Effector CD4-positive, alpha-beta T cell (primary cell): ENCODE results near the gene PEX26.
"Not testable (repeated sequence)": the region's sequence is repeated elsewhere in the genome, so short reads cannot be mapped to it uniquely, and the experiment has no call there.

Source experiments
- DNase-seq: peaks from one replicate; pipeline ENCODE4 v3.0.0-alpha.2; 2020

Gene PEX26

GRCh38 chr22:18121506-18121905 lies 43.7 kb downstream of the PEX26 start:
- no peak for DNase-seq

GRCh38 chr22:18121954-18122554 lies 44.3 kb downstream of the PEX26 start:
- no peak for DNase-seq

GRCh38 chr22:18123476-18124025 lies 45.8 kb downstream of the PEX26 start:
- DNase-seq = not testable (repeated sequence)

DNA sequence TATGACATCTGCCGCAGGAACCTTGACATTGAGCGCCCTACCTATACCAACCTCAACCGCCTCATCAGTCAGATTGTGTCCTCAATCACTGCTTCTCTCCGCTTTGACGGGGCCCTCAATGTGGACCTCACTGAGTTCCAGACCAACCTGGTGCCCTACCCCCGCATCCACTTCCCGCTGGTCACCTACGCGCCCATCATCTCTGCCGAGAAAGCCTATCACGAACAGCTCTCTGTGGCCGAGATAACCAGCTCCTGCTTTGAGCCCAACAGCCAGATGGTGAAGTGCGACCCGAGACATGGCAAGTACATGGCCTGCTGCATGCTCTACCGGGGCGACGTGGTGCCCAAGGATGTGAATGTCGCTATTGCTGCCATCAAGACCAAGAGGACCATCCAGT lies 48.8 kb downstream of the PEX26 start:
- DNase-seq = no peak

GRCh38 chr22:18130018-18130417 lies 52.2 kb downstream of the PEX26 start:
- DNase-seq = no peak

DNA sequence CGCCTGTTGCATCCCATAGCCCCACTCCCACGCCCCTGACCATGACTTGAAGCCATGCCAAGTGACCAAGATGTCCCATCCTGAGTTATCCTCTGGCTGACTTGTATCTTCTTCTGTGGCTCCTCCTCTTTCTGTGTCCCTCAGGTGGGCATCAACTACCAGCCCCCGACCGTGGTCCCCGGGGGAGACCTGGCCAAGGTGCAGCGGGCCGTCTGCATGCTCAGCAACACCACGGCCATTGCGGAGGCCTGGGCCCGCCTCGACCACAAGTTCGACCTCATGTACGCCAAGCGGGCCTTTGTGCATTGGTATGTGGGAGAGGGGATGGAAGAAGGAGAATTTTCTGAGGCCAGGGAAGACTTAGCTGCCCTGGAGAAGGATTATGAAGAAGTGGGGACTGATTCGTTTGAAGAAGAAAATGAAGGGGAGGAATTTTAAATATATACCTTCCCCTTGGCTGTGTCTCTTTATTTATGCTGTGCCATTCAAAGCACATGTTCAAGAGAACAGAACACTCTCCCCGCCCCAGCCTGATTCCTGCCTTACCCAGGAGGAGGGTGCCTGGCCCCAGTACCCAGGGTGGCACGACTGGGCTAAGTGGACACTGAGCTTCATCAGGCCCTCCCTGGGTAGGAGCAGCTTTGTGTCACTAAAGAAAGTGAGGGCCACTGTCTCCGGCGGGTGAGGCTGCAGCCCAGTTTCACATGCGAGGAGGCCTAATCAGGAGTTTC lies 53.1 kb downstream of the PEX26 start:
- DNase-seq = no peak

- no peak for DNase-seq
Observed at GRCh38 chr22:18133452-18133851, 55.7 kb downstream of the PEX26 start.

DNA sequence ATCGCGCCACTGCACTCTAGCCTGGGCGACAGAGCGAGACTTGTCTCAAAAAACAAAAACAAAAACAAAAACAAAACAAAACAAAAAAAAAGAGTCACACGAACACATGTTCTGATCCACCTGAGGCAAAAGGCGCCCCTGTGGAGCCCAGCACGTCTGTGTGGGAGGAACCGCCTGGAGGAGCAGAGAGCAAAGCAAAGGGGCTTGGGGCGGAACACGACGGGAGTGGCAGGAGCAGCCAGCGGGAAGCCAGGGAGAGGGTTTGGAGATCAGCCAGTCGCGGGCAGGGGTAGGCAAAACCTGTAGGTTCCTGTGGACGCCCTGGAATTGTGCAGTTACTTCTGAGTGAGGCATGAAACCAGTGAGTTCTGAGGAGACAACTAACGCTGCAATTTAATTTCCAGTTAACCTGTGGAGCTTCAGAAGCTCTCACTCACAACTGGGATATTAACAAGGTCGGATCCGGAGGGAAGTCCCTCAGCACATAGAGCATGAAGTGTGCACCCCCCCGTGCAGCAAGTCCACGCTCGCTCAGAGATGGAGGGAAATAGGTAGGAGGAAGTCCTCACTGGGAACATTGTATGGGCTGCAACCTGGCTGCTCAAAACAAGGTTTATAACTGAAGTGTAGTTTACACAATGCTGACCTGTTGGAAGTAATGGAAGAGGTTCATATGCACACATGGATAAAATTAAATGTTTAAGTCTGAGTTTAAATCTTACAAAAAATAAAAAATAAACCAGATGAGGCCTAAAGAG lies 59.0 kb downstream of the PEX26 start:
- no peak for DNase-seq

DNA sequence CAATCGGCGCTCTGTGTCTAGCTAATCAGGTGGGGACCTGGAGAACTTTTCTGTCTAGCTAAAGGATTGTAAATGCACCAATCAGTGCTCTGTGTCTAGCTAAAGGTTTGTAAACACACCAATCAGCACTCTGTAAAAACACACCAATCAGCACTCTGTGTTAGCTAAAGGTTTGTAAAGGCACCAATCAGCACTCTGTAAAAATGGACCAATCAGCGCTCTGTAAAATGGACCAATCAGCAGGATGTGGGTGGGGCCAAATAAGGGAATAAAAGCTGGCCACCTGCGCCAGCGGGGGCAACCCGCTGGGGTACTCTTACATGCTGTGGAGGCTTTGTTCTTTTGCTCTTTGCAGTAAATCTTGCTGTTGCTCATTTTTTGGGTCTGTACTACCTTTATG lies 63.2 kb downstream of the PEX26 start:
- not testable (repeated sequence) for DNase-seq

- DNase-seq = no peak
Observed at GRCh38 chr22:18144105-18144504, 66.3 kb downstream of the PEX26 start.

- no peak for DNase-seq
Observed at GRCh38 chr22:18145676-18146388, 68.0 kb downstream of the PEX26 start.

- DNase-seq = no peak
Observed at GRCh38 chr22:18146389-18146753, 68.6 kb downstream of the PEX26 start.

GRCh38 chr22:18147791-18148190 lies 70.0 kb downstream of the PEX26 start:
- no peak for DNase-seq

DNA sequence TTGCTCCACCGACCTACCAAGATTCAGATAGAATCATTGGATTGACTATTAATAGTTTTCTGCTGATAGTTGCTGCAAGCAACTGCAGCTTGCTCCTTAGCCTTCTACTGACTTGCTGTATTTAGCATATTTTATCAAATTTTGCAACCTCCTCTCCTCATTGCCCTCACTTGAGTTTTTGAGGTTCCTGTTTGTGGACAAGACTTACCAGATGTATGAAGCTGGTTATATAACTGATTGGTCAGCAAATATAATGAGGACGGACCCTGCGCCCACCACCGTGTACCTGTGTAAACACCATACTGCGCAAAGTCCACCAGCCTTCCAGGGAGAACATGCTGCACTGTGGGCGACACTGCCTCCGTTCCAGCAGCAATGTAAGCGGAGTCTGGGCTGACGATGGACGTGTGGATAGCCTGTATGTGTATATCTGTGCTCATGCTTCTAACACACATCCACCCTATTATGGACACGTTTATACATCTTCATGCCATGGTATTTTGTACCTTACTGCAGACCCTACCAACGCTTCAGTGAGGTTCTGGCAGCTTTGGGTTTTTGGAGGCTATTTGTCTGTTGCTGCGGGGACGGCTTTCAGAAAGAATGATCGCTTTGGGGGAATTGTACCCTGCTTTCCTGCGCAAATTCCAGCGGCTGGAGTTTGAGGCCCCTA lies 70.6 kb downstream of the PEX26 start:
- no peak for DNase-seq

GRCh38 chr22:18152519-18152918 lies 74.7 kb downstream of the PEX26 start:
- peak; percentile 12 for DNase-seq

DNA sequence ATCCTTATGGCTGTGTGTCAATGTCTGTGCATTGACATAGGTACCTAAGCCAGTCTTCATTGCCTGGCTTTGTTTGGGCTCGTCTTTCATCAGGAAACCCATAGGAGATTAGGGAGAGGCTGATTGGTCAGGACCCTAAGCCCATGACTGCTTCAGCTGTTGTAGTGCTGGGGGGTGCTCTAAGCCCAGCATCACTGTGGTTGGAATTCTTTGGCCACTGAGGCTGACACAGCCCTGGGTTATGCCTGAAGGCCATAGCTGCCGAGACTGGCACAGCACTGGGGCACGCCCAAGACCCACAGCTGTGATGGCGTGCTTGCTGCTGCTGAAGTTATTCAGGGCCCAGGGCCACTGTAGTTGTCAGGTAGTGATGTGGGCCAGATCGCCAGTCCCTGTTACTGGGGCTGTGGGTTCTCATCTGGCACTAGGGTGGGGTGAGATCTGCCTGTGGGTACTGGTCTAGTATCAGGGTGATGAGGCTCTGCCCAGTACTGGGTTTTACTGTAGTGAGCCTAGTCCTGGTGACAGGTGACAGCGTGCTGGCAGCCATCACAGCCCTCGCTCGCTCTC lies 77.1 kb downstream of the PEX26 start:
- no peak for DNase-seq
